OCI-LY1 (cell line): ENCODE measurements around the gene C2CD3.

Experiments used
- CTCF ChIP-seq: fragments of 200-600 bp; sonication (generic), shearing (Covaris generic); IDR thresholded peaks from 2 replicates; pipeline ENCODE4 v1.5.1; 2017; ENCODE audit warnings: mild to moderate bottlenecking, antibody characterized with exemption, low read length, moderate library complexity, mixed read lengths
- EZH2 ChIP-seq: fragments of 200-600 bp; sonication (generic), shearing (Covaris generic); IDR thresholded peaks from 2 replicates; pipeline ENCODE4 v1.8.0; 2017; ENCODE audit warnings: borderline replicate concordance, mixed run types, mild to moderate bottlenecking, antibody characterized with exemption, low read length, moderate library complexity, mixed read lengths

GRCh38 chr11:74070723-74071492 is 99.9 kb downstream of the C2CD3 start:
- TF ChIP-seq CTCF = no peak
- no peak for TF ChIP-seq EZH2
